GM21786 (cell line): ENCODE measurements around the gene ACSF3.
"Not testable (repeated sequence)": the region's sequence is repeated elsewhere in the genome, so short reads cannot be mapped to it uniquely, and the experiment has no call there.

ENCODE experiments used
- ATAC-seq: cut with Tn5 transposase; IDR thresholded peaks from one replicate; pipeline ENCODE4 v1.9.1; 2021; ENCODE audit not compliant: unreplicated experiment

ACSF3 gene

DNA sequence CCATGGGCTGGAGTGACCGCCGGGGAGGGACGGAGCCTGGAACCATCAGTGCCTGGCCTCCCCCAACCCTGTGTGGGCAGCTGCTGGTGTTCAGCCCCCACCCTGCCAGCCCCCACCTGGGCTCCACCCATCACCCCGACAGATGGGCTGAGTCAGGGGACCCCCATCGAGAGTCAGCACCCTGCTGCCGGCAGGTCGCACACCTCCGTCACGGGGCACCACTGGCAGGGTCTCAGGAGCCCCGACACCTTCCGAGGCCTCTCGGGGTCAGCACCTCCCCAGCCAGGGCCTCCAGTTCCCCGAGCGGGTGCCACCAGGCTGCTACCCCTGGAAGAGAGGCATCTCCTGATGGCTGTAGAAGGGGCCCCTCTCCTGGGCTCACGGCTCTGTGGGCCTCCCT is 38.3 kb upstream of the ACSF3 start:
- ATAC-seq, result no peak

DNA sequence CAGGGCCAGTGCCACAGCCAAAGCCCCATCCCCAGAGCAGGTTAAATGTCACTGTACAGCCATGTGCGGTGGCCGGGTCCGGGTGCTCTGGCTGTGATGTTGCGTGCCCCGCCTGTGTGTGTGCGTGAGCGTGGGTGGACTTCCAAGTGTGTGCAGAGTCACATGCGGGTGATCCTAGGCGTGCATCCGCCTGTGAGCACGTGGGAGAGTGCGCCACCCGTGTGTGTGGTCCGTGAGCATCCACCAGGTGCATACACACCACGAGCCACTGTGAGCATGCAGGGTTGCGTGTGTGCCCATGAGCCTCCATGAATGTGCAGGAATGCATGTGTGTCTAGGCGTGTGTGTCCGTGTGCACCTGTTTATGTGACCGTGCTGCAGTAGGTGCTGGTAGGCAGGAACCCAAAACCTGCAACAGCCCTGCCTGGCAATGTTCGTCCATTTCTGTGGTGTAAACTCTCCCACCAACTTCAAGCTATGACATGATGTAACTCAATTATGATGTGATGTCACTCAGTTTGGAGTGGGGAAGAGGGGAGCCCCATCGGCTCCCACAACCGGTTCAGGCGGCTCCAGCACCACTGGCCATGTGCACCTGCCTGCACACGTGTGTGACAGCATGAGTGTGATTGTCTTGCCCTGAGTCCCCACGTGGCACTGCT is 37.6 kb upstream of the ACSF3 start:
- no peak for ATAC-seq

DNA sequence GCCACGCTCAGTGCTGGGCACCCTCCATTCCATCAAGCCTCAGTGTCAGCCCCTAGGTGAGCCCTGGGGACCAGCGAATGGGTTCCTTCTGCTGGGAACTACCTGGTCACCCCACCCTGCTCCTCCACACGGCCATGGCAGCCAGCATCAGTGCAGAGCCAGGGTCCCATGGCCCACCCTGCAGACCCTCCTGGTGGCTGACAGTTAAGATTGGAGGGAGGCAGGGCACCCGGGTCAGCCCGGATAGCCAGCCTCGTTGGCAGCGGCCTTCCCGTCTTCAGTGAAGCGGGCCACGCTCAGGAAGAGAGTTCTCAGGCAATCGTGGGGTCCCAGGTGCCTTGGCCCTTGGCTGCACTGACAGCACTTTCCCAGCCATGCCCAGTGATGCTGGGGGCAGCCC is 37.1 kb upstream of the ACSF3 start:
- ATAC-seq, result no peak

DNA sequence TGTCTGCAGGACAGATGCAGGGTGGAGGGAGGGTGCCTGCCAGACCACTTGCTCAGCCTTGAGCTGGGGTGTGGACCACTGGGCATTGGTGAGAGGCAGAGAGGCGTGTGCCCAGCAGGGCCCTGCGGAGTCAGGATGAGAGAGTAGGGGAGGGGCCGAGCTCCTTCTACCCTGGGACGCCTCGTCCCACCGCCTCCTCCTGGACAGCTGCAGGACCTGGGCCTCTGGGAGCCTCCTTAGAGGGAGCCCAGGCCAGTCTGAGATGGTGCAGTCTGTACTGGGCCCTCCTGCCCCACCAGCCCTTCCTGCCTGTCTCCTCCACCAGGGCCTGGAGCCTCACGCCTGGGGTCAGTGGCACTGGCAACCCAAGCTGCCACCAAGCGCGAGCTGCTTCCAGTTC is 35.9 kb upstream of the ACSF3 start:
- ATAC-seq, result no peak

DNA sequence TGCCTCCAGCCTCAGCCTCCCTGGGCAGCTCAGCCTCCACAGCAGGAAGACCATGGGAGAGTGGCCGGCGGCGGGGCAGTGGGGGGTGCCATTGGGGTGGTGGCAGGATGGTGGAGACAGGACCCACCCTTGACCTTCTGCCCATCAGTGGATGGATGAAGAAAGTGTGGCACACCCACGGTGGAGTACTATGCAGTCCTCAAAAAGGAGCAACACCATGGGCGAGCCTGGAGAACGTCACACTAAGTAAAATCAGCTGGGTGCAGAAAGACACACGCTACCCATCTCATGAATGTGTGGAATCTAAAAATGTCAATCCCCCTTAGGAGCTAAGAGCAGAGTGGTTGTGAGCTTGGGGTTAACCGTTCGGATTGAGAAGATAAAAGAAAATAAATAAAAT is 34.8 kb upstream of the ACSF3 start:
- ATAC-seq, result no peak

DNA sequence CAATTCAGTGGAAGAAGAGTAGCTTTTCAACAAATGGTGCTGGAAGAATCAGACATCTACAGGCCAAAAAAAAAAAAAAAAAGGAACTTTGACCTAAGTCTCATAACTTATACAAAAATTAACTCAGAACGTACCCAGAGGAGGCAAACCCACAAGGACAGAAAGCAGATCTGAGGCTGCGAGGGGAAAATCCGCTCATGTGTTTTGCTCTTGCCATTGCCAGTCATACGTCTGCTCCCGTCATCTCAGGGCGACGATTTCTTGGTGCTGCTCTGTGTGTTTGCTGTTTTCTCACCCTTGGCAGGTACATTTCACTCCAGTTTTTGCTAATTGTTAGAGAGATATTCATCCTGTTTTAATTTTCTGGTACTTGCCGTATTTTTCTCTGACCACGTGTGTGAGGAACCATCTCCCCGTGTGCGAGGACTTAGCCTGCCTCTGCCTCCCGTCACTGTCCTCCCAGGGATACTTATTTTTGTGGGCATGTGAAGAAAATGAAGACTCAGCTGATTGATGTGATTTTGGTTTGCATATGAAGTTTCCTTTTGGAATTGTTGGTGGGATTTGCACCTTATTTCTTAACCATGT is 33.4 kb upstream of the ACSF3 start:
- ATAC-seq, result no peak

DNA sequence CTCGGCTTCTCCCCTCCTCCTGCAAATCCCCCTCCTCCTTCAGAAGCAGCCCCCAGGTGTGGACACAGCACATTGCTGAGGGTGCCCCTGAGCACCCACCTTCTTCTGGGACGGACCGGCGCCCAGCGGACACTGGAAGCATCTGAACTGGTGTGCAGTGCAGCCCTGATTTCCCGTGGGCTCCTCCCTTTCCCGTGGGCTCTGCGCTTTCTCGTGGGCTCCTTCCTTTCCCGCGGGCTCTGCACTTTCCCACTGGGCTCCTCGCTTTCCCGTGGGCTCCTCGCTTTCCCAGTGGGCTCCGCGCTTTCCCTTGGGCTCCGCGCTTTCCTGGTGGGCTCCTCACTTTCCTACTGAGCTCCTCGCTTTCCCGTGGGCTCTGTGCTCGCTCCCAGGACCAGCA is 32.6 kb upstream of the ACSF3 start:
- no peak for ATAC-seq

DNA sequence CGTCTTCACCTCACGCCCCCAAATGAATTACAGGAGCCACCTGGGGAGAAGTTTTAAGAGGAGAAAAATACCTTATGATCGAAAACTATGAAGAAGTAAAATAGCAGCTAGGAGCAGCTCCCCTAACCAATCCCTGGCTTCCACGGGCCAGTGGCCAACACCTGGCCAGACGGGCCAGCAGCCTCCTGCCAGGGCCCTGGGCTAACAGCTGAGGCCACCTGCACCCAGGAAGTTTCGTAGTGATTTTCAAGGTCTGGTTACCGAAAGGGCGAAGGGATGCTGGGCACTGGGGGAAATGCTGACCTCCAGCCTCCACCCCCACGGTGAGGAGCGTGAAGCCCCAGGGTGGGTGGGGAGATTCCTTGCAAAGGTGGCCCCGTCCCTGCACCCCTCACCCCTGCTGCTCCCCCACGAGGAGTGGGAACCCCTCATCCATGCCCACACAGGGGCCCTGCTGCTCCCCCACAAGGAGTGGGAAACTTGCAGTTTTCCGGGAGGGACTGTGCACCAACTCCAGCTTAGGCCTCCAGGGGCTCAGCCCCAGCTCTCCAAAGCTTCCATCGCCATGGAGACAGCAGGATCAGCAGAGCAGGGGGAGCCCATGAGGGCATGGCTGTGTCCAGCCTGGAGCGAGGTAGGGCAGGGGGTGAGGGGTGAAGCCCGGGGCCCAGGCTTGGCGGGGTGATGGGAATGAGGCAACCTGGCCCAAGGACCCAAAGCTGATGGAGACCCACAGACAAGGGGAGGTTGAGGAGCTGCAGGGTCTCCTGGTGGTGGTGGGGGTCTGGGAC is 31.9 kb upstream of the ACSF3 start:
- no peak for ATAC-seq

DNA sequence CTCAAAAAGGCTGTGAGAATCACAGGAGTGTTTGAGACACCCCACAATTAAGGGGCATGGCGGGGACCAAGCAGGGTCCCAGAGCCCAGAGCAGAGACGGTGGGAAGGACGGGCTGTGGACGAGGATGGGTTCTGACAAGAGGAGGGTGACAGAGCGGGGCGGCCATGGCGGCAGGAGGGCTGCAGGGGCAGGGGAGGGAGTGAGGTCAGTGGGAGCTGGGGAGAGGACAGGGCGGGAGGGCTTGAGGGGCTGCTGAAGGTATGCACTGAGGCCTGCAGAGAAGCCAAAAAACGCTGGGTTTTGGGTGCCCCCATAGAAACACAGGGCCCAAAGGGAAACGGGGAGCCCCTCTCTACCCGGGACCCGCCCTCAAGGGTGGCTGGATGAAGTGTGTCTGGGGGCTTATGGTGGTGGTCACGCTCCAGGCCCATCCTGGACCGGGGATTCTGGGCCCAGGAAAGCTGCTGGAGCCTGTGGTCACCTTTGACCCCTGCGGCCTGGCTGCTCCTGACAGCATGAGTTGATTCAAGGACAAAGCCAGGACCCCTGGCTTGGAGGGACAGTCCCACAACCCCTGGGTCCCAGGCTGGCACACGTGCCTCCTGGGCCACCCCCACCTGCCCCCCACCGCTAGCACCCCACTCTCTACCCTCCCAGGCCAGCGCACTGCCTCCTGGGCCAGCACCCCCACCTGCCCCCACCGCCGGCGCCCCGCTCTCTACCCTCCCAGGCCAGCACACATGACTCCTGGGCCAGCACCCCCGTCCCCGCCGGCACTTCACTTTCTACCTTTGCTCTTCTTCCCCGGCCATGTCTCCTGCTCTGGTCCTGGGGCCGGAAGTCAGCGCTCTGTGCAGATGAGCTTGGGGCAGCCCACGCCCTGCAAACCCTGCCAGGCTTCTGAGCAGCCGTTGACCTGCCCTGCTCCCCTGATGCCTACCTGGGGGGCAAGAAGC is 31.0 kb upstream of the ACSF3 start:
- ATAC-seq, result no peak

DNA sequence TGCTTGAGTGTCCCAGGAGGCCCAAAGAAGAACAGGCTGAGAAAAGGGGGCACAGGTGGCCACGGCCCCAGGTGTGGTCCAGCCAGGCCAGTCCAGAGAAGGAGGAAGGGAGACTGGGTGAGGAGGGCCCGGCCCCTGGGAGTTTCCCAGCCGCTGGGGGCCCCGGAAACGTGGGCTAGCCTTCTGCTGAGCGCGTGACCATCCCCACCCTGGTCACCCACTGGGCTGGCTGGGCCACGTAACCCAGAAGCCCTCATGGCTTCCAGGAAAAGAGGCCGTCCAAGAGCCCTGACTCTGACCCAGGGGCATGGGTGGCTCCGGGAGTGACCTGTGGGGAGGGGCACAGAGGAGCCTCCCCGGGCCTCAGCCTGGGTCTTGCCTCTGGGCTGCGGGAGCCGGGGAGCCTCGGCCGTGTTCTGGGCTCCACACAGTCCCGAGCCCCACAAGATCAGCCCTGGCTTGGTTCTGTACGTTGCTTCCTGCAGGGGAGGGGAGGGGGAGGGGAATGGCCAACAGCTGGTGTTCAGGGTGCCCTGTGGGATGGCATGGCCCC is 29.8 kb upstream of the ACSF3 start:
- no peak for ATAC-seq

DNA sequence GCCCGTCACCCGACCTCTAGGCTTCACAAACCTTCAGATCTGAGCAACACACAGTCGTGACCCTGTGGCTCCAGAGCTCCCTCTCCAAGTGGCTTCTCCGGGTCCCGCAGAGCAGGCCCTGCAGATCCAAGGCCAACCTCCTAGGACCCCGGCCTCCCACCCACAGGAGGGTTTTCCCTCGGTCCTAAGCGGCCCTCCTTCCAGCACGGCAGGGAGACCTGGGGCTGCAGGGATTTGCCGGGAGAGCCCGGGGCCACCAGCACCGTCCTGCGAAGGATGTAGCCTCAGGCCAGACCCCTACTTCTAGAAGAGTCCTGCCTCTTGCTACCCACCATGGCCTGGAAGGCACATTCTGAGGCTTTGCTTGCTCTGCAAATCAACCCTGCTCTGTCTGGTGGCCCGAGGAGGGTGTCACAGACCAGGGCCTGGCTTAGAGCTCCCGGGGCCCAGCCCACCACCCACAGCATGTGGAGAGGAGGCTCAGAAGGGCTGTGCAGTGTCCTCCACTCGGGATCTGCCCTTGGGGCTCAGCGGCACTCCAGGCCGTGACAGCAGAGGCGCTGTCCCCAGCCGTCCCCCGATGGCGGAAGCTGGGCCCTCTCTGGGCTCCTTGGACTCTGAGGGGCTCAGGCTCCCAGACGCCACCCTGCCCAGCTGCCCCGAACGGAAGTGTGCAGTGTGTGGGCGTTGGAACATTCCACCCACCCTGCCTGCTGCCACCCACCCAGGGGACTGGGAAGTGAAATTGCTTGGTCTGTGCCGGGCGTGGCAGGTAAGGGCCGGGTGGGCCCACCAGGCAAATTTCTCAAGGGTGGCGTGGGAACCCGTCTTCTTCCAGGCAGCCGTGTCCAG is 28.8 kb upstream of the ACSF3 start:
- no peak for ATAC-seq

DNA sequence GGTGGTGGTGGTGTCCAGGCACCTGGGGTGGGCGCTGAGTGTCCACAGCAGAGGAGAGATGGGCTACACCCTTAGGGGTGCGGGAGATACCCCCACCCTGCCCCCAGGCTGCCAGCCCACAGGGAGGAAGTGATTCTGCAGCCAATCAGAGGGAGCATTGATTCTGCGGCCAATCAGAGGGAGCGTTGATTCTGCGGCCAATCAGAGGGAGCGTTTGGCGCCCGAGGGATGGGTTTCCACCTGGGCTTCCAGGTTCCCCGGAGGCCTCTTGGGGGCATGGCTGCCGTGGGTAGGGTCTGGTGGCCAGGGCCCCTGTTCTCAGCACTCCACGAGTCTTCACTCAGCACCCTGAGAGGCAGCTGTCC is 28.2 kb upstream of the ACSF3 start:
- ATAC-seq, result no peak

DNA sequence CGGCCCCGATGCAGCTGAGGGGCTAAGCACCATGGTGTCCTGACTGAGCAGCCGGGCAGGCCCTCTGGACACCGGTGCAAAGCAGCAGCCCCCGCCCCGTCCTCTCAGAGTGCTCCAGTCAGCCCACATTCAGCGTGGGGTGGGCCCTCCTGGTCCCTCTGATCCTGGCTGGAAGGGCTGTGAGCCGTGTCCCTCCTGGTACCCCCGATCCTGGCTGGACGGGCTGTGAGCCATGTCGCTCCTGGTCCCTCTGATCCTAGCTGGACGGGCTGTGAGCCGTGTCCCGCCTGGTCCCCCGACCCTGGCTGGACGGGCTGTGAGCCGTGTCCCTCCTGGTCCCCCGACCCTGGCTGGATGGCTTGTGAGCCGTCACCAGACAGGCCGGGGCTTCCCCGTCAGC is 26.9 kb upstream of the ACSF3 start:
- no peak for ATAC-seq

DNA sequence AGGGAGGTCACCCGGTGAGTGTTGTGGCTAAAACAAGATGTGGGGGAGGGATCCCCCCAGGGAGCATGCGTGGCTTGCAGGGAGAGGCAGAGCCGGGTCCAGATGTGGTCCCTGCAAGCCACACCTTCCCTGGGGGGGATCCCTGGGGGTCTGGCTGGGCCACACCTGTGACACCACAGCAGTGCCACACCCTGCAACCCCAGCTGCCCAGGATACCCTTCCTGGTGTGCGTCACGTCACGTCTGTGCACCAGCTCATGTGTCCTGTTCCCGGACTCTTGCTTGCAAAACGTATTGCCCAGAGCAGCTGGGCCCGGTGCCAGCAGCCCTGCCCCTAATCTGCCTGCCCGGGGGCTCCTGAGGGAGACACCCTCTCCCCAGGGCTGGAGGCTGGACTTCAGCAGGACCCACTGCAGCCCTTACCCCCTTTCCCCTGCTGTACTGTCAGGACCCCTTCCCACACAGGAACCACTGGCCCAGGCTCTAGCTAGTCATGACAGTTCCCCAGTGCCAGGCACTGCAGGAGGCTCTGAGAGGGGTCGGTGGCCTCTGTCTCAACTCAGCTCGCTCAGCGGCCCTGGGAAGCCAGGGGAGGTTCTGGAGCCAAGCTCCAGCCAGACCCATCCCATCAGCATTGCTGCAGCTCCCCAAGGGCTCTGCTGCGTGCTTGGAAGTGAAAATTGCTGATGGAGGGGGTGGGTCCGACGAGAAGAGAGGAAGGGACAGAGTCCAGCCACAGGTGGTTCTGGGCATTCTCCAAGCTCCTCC is 25.8 kb upstream of the ACSF3 start:
- no peak for ATAC-seq

DNA sequence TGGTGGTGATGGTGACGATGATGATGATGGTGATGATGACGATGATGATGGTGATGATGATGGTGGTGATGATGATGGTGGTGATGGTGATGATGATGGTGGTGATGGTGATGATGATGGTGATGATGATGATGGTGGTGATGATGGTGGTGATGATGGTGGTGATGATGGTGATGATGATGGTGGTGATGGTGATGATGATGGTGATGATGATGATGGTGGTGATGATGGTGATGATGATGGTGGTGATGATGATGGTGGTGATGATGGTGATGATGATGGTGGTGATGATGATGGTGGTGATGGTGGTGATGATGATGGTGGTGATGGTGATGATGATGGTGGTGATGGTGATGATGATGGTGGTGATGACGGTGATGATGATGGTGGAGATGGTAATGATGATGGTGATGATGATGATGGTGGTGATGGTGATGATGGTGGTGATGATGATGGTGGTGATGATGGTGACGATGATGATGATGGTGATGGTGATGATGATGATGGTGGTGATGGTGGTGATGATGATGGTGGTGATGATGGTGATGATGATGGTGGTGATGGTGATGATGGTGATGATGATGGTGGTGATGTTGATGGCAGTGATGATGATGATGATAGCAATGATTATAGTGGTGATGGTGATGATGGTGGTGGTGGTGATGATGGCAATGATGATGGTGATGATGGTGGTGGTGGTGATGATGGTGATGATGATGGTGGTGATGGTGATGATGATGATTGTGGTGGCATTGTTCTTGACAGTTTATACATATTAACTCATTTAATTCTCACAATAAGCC is 24.6 kb upstream of the ACSF3 start:
- not testable (repeated sequence) for ATAC-seq

DNA sequence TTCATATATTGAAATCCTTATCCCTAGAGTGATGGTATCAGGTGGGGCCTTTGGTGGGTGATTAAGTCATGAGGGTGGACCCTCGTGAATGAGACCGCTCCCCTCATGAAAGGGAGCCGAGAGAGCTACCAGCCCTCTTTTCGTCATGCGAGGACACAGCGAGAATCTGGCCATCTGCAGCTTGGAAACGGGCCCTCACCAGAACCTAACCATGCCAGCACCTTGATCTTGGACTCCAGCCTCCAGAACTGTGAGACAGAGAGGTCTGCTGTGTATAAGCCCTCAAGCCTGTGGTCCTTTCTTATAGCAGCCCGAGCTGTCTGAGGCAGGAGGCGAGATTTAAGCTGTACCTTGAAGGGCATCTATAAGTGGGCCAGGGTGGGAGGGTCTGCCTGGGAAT is 23.7 kb upstream of the ACSF3 start:
- no peak for ATAC-seq

DNA sequence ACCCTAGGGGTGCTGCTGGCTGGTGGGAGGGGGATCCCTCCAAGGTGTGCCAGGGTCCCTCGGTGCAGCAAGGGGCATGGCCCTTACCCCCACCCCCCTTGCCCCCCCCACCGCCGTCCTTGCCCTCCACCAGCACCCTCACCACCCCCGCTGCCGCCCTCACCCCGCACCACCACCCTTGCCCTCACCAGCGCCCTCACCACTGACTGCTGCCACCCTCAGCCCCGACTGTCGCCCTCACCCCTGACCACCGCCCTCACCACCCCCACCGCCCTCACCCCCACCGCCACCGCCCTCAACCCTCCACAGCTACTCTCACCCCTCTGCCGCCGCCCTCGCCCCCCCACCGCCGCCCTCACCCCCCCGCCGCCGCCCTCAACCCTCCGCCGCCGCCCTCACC is 23.1 kb upstream of the ACSF3 start:
- ATAC-seq, result no peak

DNA sequence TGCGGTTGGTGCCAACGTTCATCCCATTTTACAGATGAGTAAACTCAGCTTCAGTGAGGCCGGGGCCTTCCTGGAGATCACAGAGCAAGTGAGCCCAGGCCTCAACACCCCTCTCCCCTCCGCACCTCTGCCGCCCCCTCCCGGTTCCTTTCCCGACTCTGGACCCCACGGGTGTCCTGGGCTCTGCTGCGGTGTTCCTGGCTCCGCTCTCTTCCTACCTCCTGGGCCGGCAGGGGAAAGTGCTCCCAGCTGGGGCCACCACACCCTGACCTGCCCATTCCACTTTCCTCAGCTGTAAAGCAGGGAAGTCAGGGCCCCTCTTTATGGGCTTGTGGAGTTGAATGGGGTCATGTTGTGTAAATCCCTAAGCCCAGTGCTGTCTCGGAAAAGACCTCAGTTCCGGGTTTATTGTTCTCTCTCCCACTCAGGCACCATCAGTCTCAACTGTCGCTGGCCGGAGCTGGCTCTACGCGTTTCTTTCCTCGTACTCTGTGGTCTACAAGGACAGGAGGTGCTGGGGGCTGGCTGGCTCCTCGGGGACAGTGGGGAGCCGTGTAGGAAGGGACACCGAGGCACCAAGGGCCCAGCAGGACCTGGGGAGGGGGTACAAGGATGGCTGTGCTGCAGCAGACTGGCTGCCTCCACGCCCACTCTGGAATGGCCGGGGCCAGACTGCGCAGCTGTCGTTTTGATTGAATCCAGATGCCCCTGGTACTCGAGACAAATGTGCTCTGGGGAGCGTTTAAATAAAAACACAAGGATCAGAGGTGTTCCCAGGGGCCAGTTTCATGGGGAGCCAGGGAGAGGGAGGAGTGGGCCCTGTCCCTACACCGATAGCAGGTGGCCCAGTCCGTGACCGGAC is 21.7 kb upstream of the ACSF3 start:
- no peak for ATAC-seq
